ENCODE results near the gene SGSM1. TPM values are rescaled to one million over a fixed set of nuclear protein-coding genes. Genes with fewer than 3 reads are reported as not detected.

SGSM1 gene
- total RNA-seq, 1 experiment from 2014 or later: 4.3 TPM

- Histone ChIP-seq H4K91ac (ENCODE audit: insufficient read length, low read depth, low read length) (no peak overlapping the region), H4K20me1 (ENCODE audit: control insufficient read depth, insufficient read depth, insufficient read length) (no peaks in the 10 kb centered on the region), H4K8ac (replicated peaks; ENCODE audit: insufficient read length, low read depth, low read length) (no peak overlapping the region), H2AK5ac (ENCODE audit: insufficient read length, low read length) (no peak overlapping the region), H3K4me1 (ENCODE audit: insufficient read depth, low read length) (no peaks in the 10 kb centered on the region), H3K27me3 (ENCODE audit: insufficient read depth, low read length) (no peaks in the 10 kb centered on the region), H2BK5ac (ENCODE audit: insufficient read length, low read length) (no peak overlapping the region), H4K5ac (ENCODE audit: insufficient read length, low read depth, low read length) (no peak overlapping the region), H3K4me2 (ENCODE audit: insufficient read depth, insufficient read length, low read length) (no peak overlapping the region), H3K79me2 (ENCODE audit: insufficient read depth, low read length) (no peaks in the 10 kb centered on the region), H3K4ac (ENCODE audit: low read depth, low read length) (no peak overlapping the region), H3K18ac (ENCODE audit: insufficient read length, low read depth, low read length) (no peak overlapping the region), H3K23me2 (ENCODE audit: insufficient read length, low read depth, low read length, poor library complexity, severe bottlenecking) (no peaks in the 10 kb centered on the region), H3K14ac (ENCODE audit: insufficient read depth, low read length) (no peak overlapping the region), H2BK20ac (ENCODE audit: low read depth, low read length, poor library complexity, severe bottlenecking) (no peak overlapping the region), H3K27ac (ENCODE audit: insufficient read length, low read depth, low read length) (no peak overlapping the region), H2BK12ac (ENCODE audit: insufficient read length, low read depth, low read length) (no peak overlapping the region), H3K9me3 (ENCODE audit: control insufficient read depth, low read depth, low read length) (no peaks in the 10 kb centered on the region), H3K23ac (ENCODE audit: insufficient read length, low read depth, low read length) (no peak overlapping the region), H2AFZ (ENCODE audit: low read length) (no peak overlapping the region), H3K9ac (ENCODE audit: extremely low read depth, insufficient read length, low read length) (no peak overlapping the region), H3K56ac (ENCODE audit: insufficient read length, low read depth, low read length) (no peak overlapping the region), H2BK120ac (ENCODE audit: low read depth, low read length, poor library complexity, severe bottlenecking) (no peak overlapping the region), H2BK15ac (ENCODE audit: low read depth, low read length) (no peak overlapping the region), H3T11ph (ENCODE audit: low read length) (no peak overlapping the region), H3K79me1 (ENCODE audit: insufficient read depth, low read depth, low read length, poor library complexity, severe bottlenecking) (no peaks in the 10 kb centered on the region)
- DNase-seq: no peak
- Mint-ChIP-seq H3K27ac (no peak overlapping the region; a peak in 1 of 7 replicates), H3K4me1 (peaks cover 17 to 30% of the 10 kb centered on the region in 2 experiments), H3K36me3 (ENCODE audit: insufficient read depth in 1 of 3, low read depth in 3 of 3) (0 out of 7 replicates have a peak, but pooled peaks cover 0 to 3% (median 0%) of the 10 kb centered on the region in 3 experiments), H3K9me3 (peaks cover 2 to 3% of the 10 kb centered on the region in 2 experiments; a peak in 3 of 5 replicates), H3K27me3 (ENCODE audit: low read depth) (no peaks in the 10 kb centered on the region; the same call in 1 of the 2 replicates), H3K4me3 (no peak overlapping the region)
- no peak for TF ChIP-seq CTCF (conservative IDR thresholded peaks at IDR 0.05)
- no CpG with 5 or more reads among the region's 3 CpGs for WGBS (ENCODE audit: extremely low coverage, insufficient read length, low lambda C conversion rate)
Observed at GRCh38 chr22:24930678-24931077, 124.7 kb downstream of the SGSM1 start.
